Umbilical cord (tissue), 2 donors: ENCODE data around the gene DSG2. TPM values are rescaled to one million over a fixed set of nuclear protein-coding genes. Genes with fewer than 3 reads are reported as not detected.

Experiments
- DNase-seq: peaks from one replicate; pipeline ENCODE4 v3.0.0-alpha.2; 2015; ENCODE audit warnings: low spot score
- total RNA-seq: library from RNA; depleted of rRNA; stranded (reverse); fragments of >200 nt; gene quantifications from one replicate; pipeline ENCODE4 v1.2.3, GENCODE V29; 2014; ENCODE audit warnings: low replicate concordance; ENCODE audit not compliant: insufficient read depth

DSG2 gene
- total RNA-seq, 1 donor from 2014 or later = 48.2 TPM

DNA sequence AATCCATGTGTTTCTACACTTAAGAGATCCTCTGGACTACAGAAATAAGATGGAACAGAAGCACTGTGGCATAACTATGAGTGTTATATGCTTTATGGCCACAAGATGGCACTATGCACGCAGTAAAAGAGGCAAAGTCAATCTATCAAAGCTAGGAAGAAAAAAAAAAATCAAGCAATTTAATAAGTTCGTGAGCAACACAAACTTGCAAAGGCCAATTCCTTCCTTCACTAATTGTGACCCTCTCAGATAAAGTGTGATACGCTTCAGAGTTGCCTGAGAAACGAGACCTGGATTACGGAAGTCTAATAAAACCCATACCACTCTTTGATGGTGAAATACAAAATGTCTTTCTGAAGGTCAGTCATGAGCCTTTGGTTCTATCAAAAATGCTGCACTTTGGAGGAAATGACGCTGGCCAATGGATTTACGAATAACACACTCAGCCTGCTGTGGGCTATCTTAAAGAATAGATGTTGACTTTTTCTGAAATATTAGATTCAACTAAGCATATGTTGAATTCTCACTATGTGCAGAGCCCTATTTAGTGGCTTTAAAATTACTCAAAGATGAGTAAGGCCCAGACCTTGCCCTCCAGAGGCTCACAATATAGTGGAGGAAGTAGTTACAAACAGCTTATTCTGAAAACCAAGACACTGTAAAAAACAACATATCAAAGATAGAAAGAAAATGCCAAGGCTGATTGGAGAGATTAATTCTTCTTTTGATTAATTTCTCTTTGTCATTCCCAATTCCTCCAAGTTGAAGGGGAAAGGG is 58.2 kb downstream of the DSG2 start:
- peak; percentile 83 for DNase-seq

DNA sequence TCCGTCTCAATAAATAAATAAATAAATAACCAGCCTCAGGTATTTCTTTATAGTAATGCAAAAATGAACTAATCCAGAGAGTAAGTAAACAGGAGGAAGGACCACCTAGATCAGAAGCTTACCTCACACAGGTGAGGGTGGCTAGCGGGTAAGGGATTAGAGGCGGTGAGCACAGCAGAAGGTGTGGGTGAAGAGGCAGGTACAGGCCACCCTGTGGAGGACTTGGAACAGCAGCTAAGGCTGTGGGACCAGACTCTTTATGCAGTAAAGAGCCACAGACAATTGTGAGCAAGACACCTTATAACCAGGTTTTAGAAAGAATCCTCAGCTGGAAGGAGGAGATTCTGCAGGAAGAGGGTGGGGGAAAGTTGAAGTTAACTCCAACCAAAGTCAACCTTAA is 59.5 kb downstream of the DSG2 start:
- DNase-seq = no peak

DNA sequence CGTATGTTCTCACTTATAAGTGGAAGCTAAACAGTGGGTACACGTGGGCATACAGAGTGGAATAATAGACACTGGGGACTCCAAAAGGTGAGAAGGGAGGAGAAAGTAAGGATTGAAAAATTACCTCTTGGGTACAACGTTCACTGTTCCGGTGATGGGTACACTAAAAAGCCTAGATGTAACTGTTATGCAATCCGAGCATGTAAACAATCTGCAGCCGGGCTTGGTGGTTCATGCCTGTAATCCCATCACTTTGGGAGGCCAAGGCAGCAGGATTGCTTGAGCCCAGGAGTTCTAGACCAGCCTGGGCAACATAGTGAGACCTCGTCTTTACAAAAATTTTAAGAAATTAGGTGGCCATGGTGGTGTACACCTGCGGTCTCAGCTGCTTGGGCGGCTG is 60.6 kb downstream of the DSG2 start:
- DNase-seq = no peak

DNA sequence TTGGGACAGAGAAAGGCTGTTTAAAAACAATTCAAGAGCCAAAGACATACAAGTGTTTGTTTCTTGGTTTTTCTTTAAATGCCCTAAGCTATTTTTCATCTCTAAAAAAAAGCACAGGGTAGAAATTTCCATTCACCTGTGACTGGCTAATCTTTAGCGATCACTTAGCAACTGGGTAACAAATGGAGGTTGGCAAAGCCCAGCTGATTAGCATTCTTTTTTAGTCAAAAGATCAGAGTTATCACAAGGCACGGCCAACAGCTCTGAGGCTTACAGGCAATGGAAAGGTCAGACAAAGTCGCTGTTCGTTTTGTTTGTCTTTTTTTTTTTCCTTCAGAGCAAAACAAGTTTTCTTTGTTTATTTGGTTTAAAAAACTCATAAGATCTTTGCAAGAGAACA is 64.7 kb downstream of the DSG2 start:
- DNase-seq = no peak

GRCh38 chr18:31563778-31564177 is 65.8 kb downstream of the DSG2 start:
- no peak for DNase-seq

- no peak for DNase-seq
Observed at GRCh38 chr18:31565345-31565744, 67.4 kb downstream of the DSG2 start.

DNA sequence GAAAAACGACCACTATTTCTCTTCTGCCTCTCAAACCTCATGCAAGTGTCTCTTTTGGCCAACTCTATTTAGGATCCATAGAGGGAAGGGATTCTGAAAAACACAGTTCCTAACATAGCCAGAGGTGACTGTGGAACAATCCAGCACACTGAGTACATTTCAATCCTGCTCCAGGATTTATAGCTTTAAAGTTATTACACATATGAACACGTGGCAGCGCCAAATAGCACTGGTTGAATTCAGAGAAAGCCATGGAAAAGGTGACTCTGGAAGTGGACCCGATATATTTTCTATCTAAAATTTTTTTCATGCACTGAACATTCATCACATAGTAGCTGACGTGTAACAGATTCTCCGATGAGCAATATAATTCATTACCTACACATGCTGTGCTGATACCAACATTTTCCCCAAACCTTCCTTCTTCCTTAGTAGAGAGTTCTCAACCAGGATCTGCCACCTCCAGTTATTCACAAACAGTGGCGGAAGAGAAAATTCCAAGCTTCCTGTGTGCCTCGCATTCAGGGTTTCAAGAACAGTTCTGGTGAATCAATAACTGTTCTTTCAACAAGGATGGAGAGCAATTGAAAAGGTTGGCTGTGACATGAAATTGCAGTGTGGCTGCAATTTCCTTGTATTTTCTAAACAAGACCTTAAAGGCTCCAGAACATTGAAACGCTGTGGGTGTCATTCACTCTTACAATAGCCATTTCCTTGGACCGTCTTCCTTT is 68.0 kb downstream of the DSG2 start:
- DNase-seq = no peak

GRCh38 chr18:31566576-31567306 is 68.8 kb downstream of the DSG2 start:
- no peak for DNase-seq

GRCh38 chr18:31572368-31572767 is 74.4 kb downstream of the DSG2 start:
- no peak for DNase-seq

DNA sequence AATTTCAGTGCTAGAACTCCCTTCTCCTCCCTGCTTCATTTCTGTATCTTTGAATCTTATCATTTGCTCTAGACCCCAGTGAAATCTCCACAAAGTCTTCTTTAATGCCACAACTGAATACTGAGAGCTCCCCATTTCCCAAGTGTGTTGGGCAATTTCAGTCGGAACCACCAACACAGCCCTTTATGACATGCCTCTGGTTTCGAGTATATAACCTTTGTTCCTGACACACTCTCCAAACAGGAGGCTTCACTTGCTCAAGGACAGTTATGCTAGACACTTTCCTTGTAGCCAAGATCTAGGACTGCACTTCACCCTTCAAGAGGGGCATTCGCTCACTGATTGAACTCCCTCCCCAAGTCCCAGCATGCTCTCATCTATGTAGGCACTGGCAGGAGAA is 75.1 kb downstream of the DSG2 start:
- no peak for DNase-seq

DNA sequence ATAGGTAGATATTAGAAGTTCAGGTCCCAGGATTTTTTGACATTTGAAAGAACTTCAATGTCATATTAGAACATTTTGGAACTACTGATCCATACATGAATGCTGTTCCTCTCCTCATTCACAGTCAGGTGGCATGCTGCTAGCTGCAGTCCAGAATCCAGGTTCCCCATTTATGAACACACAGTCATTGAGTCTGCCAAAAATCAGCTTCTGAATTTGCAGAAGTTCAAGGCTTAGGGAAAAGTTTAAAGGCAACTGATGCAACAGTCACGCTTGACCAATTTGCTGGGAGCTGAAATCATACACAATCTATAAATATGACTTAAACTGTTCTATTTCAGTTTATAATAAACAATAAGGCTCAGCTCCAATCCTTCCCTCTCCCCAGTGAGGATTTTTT is 76.4 kb downstream of the DSG2 start:
- no peak for DNase-seq

- no peak for DNase-seq
Observed at GRCh38 chr18:31575515-31576257, 77.7 kb downstream of the DSG2 start.

DNA sequence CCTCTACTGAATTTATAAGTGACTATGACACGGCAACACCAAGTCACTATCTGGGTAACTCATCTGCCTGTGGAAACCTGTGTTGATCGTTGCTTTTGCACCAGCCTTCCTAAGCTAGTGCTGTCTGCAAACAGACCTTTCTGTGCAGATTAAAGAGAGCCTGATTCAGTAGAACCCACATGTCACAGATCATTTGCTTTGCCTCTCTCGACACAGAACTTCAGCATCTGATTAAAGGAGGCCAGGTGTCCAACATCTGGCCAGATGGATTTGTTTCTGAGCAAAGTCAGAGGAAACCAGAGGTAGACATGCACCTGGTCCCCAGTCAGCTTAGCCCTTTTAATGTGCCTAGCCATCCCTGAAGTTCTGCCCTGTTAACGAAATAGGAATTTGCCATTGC is 78.7 kb downstream of the DSG2 start:
- DNase-seq = no peak

- DNase-seq = no peak
Observed at GRCh38 chr18:31577195-31577594, 79.2 kb downstream of the DSG2 start.

DNA sequence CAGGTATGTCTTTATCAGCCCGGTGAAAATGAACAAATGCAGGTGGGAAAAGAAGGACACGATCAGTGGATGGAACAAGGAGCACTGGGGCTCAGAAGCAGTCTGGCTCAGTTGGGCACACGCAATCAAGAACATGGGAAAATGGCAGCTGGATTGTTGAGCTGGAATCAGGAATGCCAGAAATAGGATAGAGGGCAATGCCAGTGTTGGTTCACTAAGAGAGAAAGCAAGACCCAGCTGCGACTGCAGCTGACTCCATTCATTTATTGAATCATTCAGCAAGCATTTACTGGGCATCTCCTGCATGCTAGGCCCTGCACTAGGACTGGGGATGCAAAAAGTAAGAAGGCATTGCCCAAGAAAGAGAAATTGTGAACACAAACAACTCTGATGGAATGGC is 80.1 kb downstream of the DSG2 start:
- DNase-seq = no peak

GRCh38 chr18:31579375-31579774 is 81.4 kb downstream of the DSG2 start:
- DNase-seq = no peak

- peak; percentile 77 for DNase-seq
Observed at GRCh38 chr18:31581498-31582197, 83.7 kb downstream of the DSG2 start.

DNA sequence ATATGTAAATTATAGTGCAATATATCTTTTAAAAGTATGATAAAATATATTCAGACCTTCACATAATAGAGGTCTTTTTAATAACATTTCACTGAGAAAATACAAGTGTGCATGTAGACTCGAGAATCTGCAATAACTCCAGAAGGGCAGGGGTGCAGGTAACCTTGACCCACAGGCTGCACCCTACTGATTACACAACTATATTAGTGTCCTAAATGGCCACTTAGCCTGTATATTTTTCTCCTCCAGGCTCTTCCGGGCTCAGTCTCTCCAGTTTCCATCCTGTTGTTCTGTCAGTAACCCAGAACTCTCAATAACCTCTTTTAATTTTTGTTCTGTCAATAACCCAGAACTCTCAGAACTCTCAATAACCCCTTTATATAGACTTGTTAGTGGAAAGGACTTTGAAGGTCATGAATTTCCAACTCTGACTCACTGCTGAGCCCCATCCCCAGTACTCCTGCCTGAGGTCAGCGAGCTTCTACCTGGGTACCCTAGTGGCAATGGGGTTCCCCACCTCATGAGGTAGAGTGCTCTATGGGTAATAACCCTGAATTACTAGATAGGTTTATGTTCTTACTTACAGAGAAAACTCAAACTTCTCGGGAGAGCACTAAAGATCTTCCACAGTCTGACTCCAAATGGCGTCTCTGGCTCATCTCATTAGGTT is 85.3 kb downstream of the DSG2 start:
- DNase-seq = no peak

DNA sequence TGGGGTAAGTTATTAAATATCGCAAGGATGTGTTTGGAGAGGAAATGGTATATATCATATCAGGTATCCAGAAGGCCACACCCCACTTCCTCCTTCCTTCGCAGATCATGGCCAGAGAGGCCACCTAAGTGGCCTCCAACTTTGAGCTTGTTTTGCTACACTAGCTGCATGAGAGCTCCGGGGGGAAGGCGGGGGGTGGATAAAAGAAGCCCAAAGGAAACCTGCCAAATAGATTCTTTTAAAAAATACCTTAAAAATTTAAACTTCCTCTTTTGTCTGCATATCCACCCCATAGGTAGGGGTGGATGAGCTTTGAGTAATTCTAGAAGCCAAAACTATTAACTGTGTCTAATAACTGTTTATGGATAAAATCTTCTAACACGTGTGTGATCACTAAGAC is 88.0 kb downstream of the DSG2 start:
- DNase-seq = no peak

- DNase-seq = no peak
Observed at GRCh38 chr18:31586616-31587015, 88.6 kb downstream of the DSG2 start.

GRCh38 chr18:31587529-31587928 is 89.6 kb downstream of the DSG2 start:
- DNase-seq = peak; percentile 84
